Colonic mucosa (tissue), 4 donors: ENCODE results near the gene FGFR4. TPM values are rescaled to one million over a fixed set of nuclear protein-coding genes. Genes with fewer than 3 reads are reported as not detected.
"Not testable (repeated sequence)": the region's sequence is repeated elsewhere in the genome, so short reads cannot be mapped to it uniquely, and the experiment has no call there.

Experiments used
- DNase-seq: peaks from one replicate; pipeline ENCODE4 v3.0.0-alpha.2; 2020
- H3K27ac ChIP-seq: fragments of 200-600 bp; one replicate; pipeline ENCODE4 v1.8.0; 2021
- H3K27me3 ChIP-seq: fragments of 200-600 bp; one replicate; pipeline ENCODE4 v1.8.0; 2021
- H3K36me3 ChIP-seq: fragments of 200-600 bp; one replicate; pipeline ENCODE4 v1.8.0; 2021
- H3K4me1 ChIP-seq: fragments of 200-600 bp; one replicate; pipeline ENCODE4 v1.8.0; 2021; ENCODE audit warnings: mild to moderate bottlenecking
- H3K4me3 ChIP-seq: fragments of 200-600 bp; one replicate; pipeline ENCODE4 v1.8.0; 2021
- H3K9ac ChIP-seq, 2 donors: one replicate each; pipeline ENCODE4 v1.7.0; 2013; ENCODE audit warnings: control low read depth in 2 of 2, low read depth in 2 of 2, low read length in 2 of 2
- H3K9me3 ChIP-seq: fragments of 200-600 bp; one replicate; pipeline ENCODE4 v1.8.0; 2021
- CTCF ChIP-seq: fragments of 200-600 bp; IDR thresholded peaks from one replicate; pipeline ENCODE4 v1.8.0; 2022; ENCODE audit warnings: antibody characterized with exemption, mild to moderate bottlenecking
- intact Hi-C: fragments of 100-400 bp; cut with DNase I; formaldehyde crosslinking; loops from one replicate; pipeline ENCODE4 v1.14.1; 2022
- total RNA-seq, 2 donors: library from RNA; stranded (reverse); fragmentation: NEBNext Ultra II Directional in 1 of 2; extraction: Animal tissue kit (Norgen Biotek cat#: 25700) in 1 of 2; gene quantifications; one replicate each; pipeline ENCODE4 v1.2.1, GENCODE V29; 2021
- donor health status: healthy.
- donor health status: DM: no; HTN: no; CAD: no.
- donor health status: DM: no; HTN: no; CAD: no.

Gene FGFR4
- total RNA-seq, 2 donors from 2014 or later = 58.7 to 118 TPM

- Histone ChIP-seq H3K9me3 (no peaks in the 10 kb centered on the region), H3K4me1 (no peaks in the 10 kb centered on the region), H3K9ac (no peak overlapping the region), H3K4me3 (no peak overlapping the region), H3K27ac (no peak overlapping the region), H3K36me3 (no peaks in the 10 kb centered on the region), H3K27me3 (no peaks in the 10 kb centered on the region)
- no peak for TF ChIP-seq CTCF
- DNase-seq = no peak
- intact Hi-C loops = no loop called here
Observed at GRCh38 chr5:177043958-177044357, 42.8 kb upstream of the FGFR4 start.

- H3K27me3 ChIP-seq = no peaks in the 10 kb centered on the region
- intact Hi-C loops = no loop called here
- no peak overlapping the region for H3K9ac ChIP-seq
- H3K36me3 ChIP-seq = no peaks in the 10 kb centered on the region
- no peaks in the 10 kb centered on the region for H3K9me3 ChIP-seq
- no peak for TF ChIP-seq CTCF
- no peak overlapping the region for H3K27ac ChIP-seq
- no peak overlapping the region for H3K4me3 ChIP-seq
- no peaks in the 10 kb centered on the region for H3K4me1 ChIP-seq
- DNase-seq = no peak
Observed at GRCh38 chr5:177044641-177045040, 42.1 kb upstream of the FGFR4 start.

- peak; percentile 22 for DNase-seq
- Histone ChIP-seq H3K9me3 (no peaks in the 10 kb centered on the region), H3K4me1 (no peaks in the 10 kb centered on the region), H3K4me3 (no peak overlapping the region), H3K9ac (no peak overlapping the region), H3K36me3 (no peaks in the 10 kb centered on the region), H3K27ac (no peak overlapping the region), H3K27me3 (no peaks in the 10 kb centered on the region)
- TF ChIP-seq CTCF = no peak
- intact Hi-C loops = no loop called here
Observed at GRCh38 chr5:177045631-177046030, 41.1 kb upstream of the FGFR4 start.

GRCh38 chr5:177048531-177048930, 38.2 kb upstream of the FGFR4 start:
- H3K4me1 ChIP-seq, H3K4me3 ChIP-seq, intact Hi-C loops, H3K27ac ChIP-seq, H3K9me3 ChIP-seq, H3K27me3 ChIP-seq, H3K9ac ChIP-seq, DNase-seq, H3K36me3 ChIP-seq: not testable (repeated sequence)

DNA sequence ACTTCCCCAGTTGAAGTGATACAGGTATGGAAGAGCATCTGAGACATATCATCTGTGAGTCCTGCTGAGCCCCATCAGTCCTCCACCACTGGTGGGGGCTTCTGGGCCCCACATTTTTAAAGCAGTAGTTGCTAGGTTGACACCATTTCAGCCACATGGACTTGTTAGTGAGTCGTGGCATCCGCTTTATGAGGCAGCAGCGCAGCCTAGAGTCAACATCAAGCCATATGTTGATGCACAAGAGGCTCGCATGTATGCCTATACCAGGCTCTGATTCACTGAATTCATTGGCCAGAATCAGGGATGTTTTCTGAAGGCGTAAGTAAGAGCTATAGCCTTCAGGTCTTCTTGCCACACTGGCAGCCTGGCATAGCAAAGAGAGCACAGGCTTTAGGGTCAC, 37.4 kb upstream of the FGFR4 start:
- Histone ChIP-seq H3K4me1 (no peaks in the 10 kb centered on the region), H3K27me3 (no peaks in the 10 kb centered on the region), H3K4me3 (no peak overlapping the region), H3K9ac (no peak overlapping the region), H3K9me3 (no peaks in the 10 kb centered on the region), H3K27ac (no peak overlapping the region), H3K36me3 (no peaks in the 10 kb centered on the region)
- intact Hi-C loops = no loop called here
- no peak for TF ChIP-seq CTCF
- DNase-seq = no peak

GRCh38 chr5:177064500-177065277, 22.0 kb upstream of the FGFR4 start:
- no peaks in the 10 kb centered on the region for H3K27me3 ChIP-seq
- no peak overlapping the region for H3K4me3 ChIP-seq
- no peak for TF ChIP-seq CTCF
- no peaks in the 10 kb centered on the region for H3K4me1 ChIP-seq
- H3K27ac ChIP-seq = no peak overlapping the region
- DNase-seq = no peak
- no peaks in the 10 kb centered on the region for H3K36me3 ChIP-seq
- intact Hi-C loops = no loop called here
- no peaks in the 10 kb centered on the region for H3K9me3 ChIP-seq
- no peak overlapping the region for H3K9ac ChIP-seq
